ENCODE results near the gene CHID1. TPM values are rescaled to one million over a fixed set of nuclear protein-coding genes. Genes with fewer than 3 reads are reported as not detected.

Gene CHID1
- total RNA-seq, 2 experiments from 2014 or later = 30.6 to 71.1 TPM

GRCh38 chr11:955154-956063, 44.8 kb upstream of the CHID1 start:
- Histone ChIP-seq H3K9me2 (ENCODE audit: insufficient read depth, low read length) (no peaks in the 10 kb centered on the region), H3K4me2 (ENCODE audit: low read length) (no peak overlapping the region), H3K27ac (ENCODE audit: low read depth, low read length, poor library complexity, severe bottlenecking) (no peak overlapping the region), H2AFZ (ENCODE audit: low read length) (no peak overlapping the region), H4K20me1 (ENCODE audit: insufficient read depth, low read length) (no peaks in the 10 kb centered on the region), H3K9me3 (ENCODE audit: low read length) (no peaks in the 10 kb centered on the region), H3K4me3 (ENCODE audit: low read depth, low read length, poor library complexity, severe bottlenecking) (no peak overlapping the region), H3K36me3 (ENCODE audit: insufficient read depth, low read length) (peaks cover 14% of the 10 kb centered on the region), H3K4me1 (ENCODE audit: insufficient read depth, low read length, poor library complexity, severe bottlenecking) (no peaks in the 10 kb centered on the region), H3K79me2 (ENCODE audit: insufficient read depth, low read depth, low read length) (no peaks in the 10 kb centered on the region)
- DNase-seq (ENCODE audit: low spot score) = no peak
- intact Hi-C loops (cut with micrococcal nuclease; ENCODE audit: unreplicated experiment) = no loop called here
- no TSS peak for BruUV-seq (replicated peaks)
- ChIA-PET POLR2A (interaction anchor here (0.8 kb wide), 1 partner anchor 37 kb away, joined by 13 read pairs; no protein-coding TSS in a partner anchor), CTCF (ENCODE audit: unreplicated experiment) (no interaction called here)
- TF ChIP-seq CTCF (conservative IDR thresholded peaks at IDR 0.05; ENCODE audit: low read length) = no peak
- no peak for TF ChIP-seq EZH2phosphoT487 (IDR thresholded peaks at IDR 0.05; ENCODE audit: borderline replicate concordance, low read depth, low read length)

GRCh38 chr11:954392-955153, 44.0 kb upstream of the CHID1 start:
- Histone ChIP-seq H3K9me3 (ENCODE audit: low read length) (peaks cover 7% of the 10 kb centered on the region), H3K4me3 (ENCODE audit: low read depth, low read length, poor library complexity, severe bottlenecking) (no peak overlapping the region), H3K79me2 (ENCODE audit: insufficient read depth, low read depth, low read length) (no peaks in the 10 kb centered on the region), H2AFZ (ENCODE audit: low read length) (no peak overlapping the region), H3K4me1 (ENCODE audit: insufficient read depth, low read length, poor library complexity, severe bottlenecking) (no peaks in the 10 kb centered on the region), H3K36me3 (ENCODE audit: insufficient read depth, low read length) (peaks cover 14% of the 10 kb centered on the region), H3K9me2 (ENCODE audit: insufficient read depth, low read length) (no peaks in the 10 kb centered on the region), H3K27ac (ENCODE audit: low read depth, low read length, poor library complexity, severe bottlenecking) (no peak overlapping the region), H4K20me1 (ENCODE audit: insufficient read depth, low read length) (no peaks in the 10 kb centered on the region), H3K4me2 (ENCODE audit: low read length) (no peak overlapping the region)
- DNase-seq (ENCODE audit: low spot score) = no peak
- TF ChIP-seq EZH2phosphoT487 (IDR thresholded peaks at IDR 0.05; ENCODE audit: borderline replicate concordance, low read depth, low read length) (no peak), CTCF (conservative IDR thresholded peaks at IDR 0.05; ENCODE audit: low read length) (no peak)
- intact Hi-C loops (cut with micrococcal nuclease; ENCODE audit: unreplicated experiment) = no loop called here
- BruUV-seq (replicated peaks) = no TSS peak
- ChIA-PET POLR2A (interaction anchor here (0.6 to 0.8 kb wide), 2 partner anchors 36 to 1350 kb away, joined by 3 to 13 read pairs; no protein-coding TSS in a partner anchor), CTCF (ENCODE audit: unreplicated experiment) (no interaction called here)

All from OCI-LY7 (cell line).